A549 (cell line): ENCODE measurements around the gene SHE. TPM values are rescaled to one million over a fixed set of nuclear protein-coding genes. Genes with fewer than 3 reads are reported as not detected.

Source experiments
- ATAC-seq, 2 experiments: fragments of 200-7000 bp in 1 of 2; fragments of >200 bp in 1 of 2; cut with Nextera tagmentation in 1 of 2; cut with Tn5 transposase in 1 of 2; 3 replicates each; pipeline versions ENCODE4 v1.8.0 to v1.9.1; 2018 to 2020; ENCODE audit warnings: mild to moderate bottlenecking in 1 of 2, moderate library complexity in 1 of 2
- CTCF ChIA-PET: fragments of 300-600 bp; sonication (Branson Sonifier 250); formaldehyde crosslinking; extraction: SDS; loops from one replicate; lab custom pipeline; 2021; ENCODE audit warnings: antibody characterized with exemption, inconsistent platforms; lab: Yijun Ruan, JAX
- POLR2A ChIA-PET: fragments of 350-600 bp; formaldehyde crosslinking; extraction: SDS; loops from one replicate; lab custom pipeline; 2021; ENCODE audit warnings: antibody characterized with exemption, inconsistent platforms; lab: Yijun Ruan, JAX
- DNase-seq, 2 experiments: peaks; one replicate each; pipeline versions ENCODE4 v3.0.0 to v3.0.0-alpha.2; 2011 to 2016; ENCODE audit warnings: low read depth in 1 of 2, low spot score in 1 of 2
- FAIRE-seq: peaks from 2 replicates; lab custom pipeline; 2011; peaks lifted over from hg19 to GRCh38; lab: Jason Lieb, UNC
- H3K27ac ChIP-seq, 2 experiments: fragments of >200 bp; sonication (Bioruptor Twin); formaldehyde crosslinking; 3 replicates each; pipeline ENCODE4 v1.5.1; 2016 to 2017
- H3K4me1 ChIP-seq: fragments of >200 bp; sonication (Bioruptor Twin); formaldehyde crosslinking; 3 replicates; pipeline ENCODE4 v1.6.1; 2016
- H3K4me2 ChIP-seq: fragments of >200 bp; sonication (Bioruptor Twin); formaldehyde crosslinking; 3 replicates; pipeline ENCODE4 v1.6.1; 2016
- H3K4me3 ChIP-seq: fragments of >200 bp; sonication (Bioruptor Twin); formaldehyde crosslinking; 3 replicates; pipeline ENCODE4 v1.5.1; 2016
- H3K9me3 ChIP-seq: fragments of >200 bp; sonication (Bioruptor Twin); formaldehyde crosslinking; 3 replicates; pipeline ENCODE4 v1.6.1; 2016
- BCL3 ChIP-seq: fragments of >200 bp; sonication (Bioruptor Twin); formaldehyde crosslinking; IDR thresholded peaks from 3 replicates; pipeline ENCODE4 v1.6.1; 2016
- BHLHE40 ChIP-seq: IDR thresholded peaks from 2 replicates; pipeline ENCODE4 v1.6.1; 2012; ENCODE audit warnings: low read depth, low read length, inconsistent platforms
- CBX2 ChIP-seq: fragments of 200-600 bp; sonication (generic); IDR thresholded peaks from 2 replicates; pipeline ENCODE4 v1.6.1; 2016; ENCODE audit warnings: low read depth, mild to moderate bottlenecking, borderline replicate concordance
- CBX8 ChIP-seq: fragments of 200-600 bp; sonication (generic); IDR thresholded peaks from 2 replicates; pipeline ENCODE4 v1.6.1; 2016
- CHD2 ChIP-seq: fragments of 150-350 bp; IDR thresholded peaks from 2 replicates; pipeline ENCODE4 v1.6.1; 2014; ENCODE audit warnings: low read length; ENCODE audit not compliant: partially characterized antibody
- CHD4 ChIP-seq: fragments of 200-600 bp; sonication (generic); IDR thresholded peaks from 2 replicates; pipeline ENCODE4 v1.6.1; 2016; ENCODE audit warnings: antibody characterized with exemption, mild to moderate bottlenecking, borderline replicate concordance
- EHF ChIP-seq: fragments of 250-450 bp; sonication (Bioruptor Pico); IDR thresholded peaks from 2 replicates; pipeline ENCODE4 v1.5.0; 2020; ENCODE audit warnings: mild to moderate bottlenecking
- EP300 ChIP-seq, 2 experiments: fragments of >200 bp; sonication (Bioruptor Twin); formaldehyde crosslinking; IDR thresholded peaks; 2 replicates in 1 of 2; 3 replicates in 1 of 2; pipeline ENCODE4 v1.6.1; 2016 to 2017
- ESRRA ChIP-seq: fragments of 150-350 bp; IDR thresholded peaks from 2 replicates; pipeline ENCODE4 v1.6.1; 2014; ENCODE audit warnings: mild to moderate bottlenecking, low read length, borderline replicate concordance
- HDAC2 ChIP-seq: fragments of 200-600 bp; sonication (generic); IDR thresholded peaks from 2 replicates; pipeline ENCODE4 v1.6.1; 2016
- HEYL ChIP-seq: fragments of 250-450 bp; sonication (Bioruptor Pico); IDR thresholded peaks from 2 replicates; pipeline ENCODE4 v1.8.0; 2021; ENCODE audit warnings: mild to moderate bottlenecking, moderate library complexity
- JUN ChIP-seq, 2 experiments: fragments of >200 bp; sonication (Bioruptor Twin); formaldehyde crosslinking; IDR thresholded peaks; 2 replicates in 1 of 2; 3 replicates in 1 of 2; pipeline ENCODE4 v1.6.1; 2016 to 2017
- KDM1A ChIP-seq: fragments of 200-600 bp; sonication (generic); IDR thresholded peaks from 2 replicates; pipeline ENCODE4 v1.6.1; 2016; ENCODE audit warnings: low read depth, mild to moderate bottlenecking
- KDM5A ChIP-seq: fragments of 200-600 bp; sonication (generic); IDR thresholded peaks from 2 replicates; pipeline ENCODE4 v1.6.1; 2016; ENCODE audit warnings: antibody characterized with exemption, mild to moderate bottlenecking
- PHF8 ChIP-seq: fragments of 200-600 bp; sonication (generic); IDR thresholded peaks from 2 replicates; pipeline ENCODE4 v1.6.1; 2016; ENCODE audit warnings: low read depth, mild to moderate bottlenecking, antibody characterized with exemption, moderate library complexity, borderline replicate concordance
- POLR2A ChIP-seq: IDR thresholded peaks from 2 replicates; pipeline ENCODE4 v1.6.1; 2012; ENCODE audit warnings: mild to moderate bottlenecking, low read length
- RARB ChIP-seq: fragments of 250-450 bp; sonication (Bioruptor Pico); IDR thresholded peaks from 2 replicates; pipeline ENCODE4 v1.8.0; 2021; ENCODE audit warnings: mild to moderate bottlenecking, moderate library complexity
- RCOR1 ChIP-seq: fragments of 150-350 bp; IDR thresholded peaks from 2 replicates; pipeline ENCODE4 v1.6.1; 2014; ENCODE audit warnings: antibody characterized with exemption, low read length, low read depth
- SMC3 ChIP-seq: fragments of >200 bp; sonication (Bioruptor Twin); formaldehyde crosslinking; IDR thresholded peaks from 3 replicates; pipeline ENCODE4 v1.6.1; 2018; ENCODE audit warnings: inconsistent platforms
- SREBF2 ChIP-seq: fragments of 450-650 bp; IDR thresholded peaks from 2 replicates; pipeline ENCODE4 v1.6.1; 2014; ENCODE audit warnings: mild to moderate bottlenecking, moderate library complexity
- ZC3H11A ChIP-seq: fragments of 450-650 bp; IDR thresholded peaks from 2 replicates; pipeline ENCODE4 v1.6.1; 2014; ENCODE audit warnings: antibody characterized with exemption, mild to moderate bottlenecking
- WGBS: methylation state at CpG from one replicate; pipeline ENCODE4 v1.1.6; 2017; ENCODE audit errors: missing lambda C conversion rate; 5-methylcytosine and 5-hydroxymethylcytosine counted together
- polyA plus RNA-seq, 4 experiments: library from polyadenylated mRNA; depleted of rRNA in 3 of 4; stranded (reverse); fragments of >200 nt; fragmentation: RNase III in 1 of 4; extraction: RNeasy Plus Mini Kit Qiagen cat#74134 plus additional on column Dnase treatment in 1 of 4; gene quantifications; 2 replicates in 3 of 4; 3 replicates in 1 of 4; pipeline ENCODE4 v1.2.3, GENCODE V29; 2011 to 2017
- TF ChIP-seq, protein P1 (sequence below): fragments of 200-600 bp; sonication (generic); IDR thresholded peaks from 2 replicates; pipeline ENCODE4 v1.6.1; 2016; ENCODE audit warnings: antibody characterized with exemption, mild to moderate bottlenecking, moderate library complexity
- TF ChIP-seq, protein P2 (sequence below): fragments of 450-650 bp; IDR thresholded peaks from 2 replicates; pipeline ENCODE4 v1.6.1; 2014; ENCODE audit warnings: antibody characterized with exemption
- TF ChIP-seq, protein P3 (sequence below): fragments of >200 bp; sonication (Bioruptor Twin); formaldehyde crosslinking; IDR thresholded peaks from 2 replicates; pipeline ENCODE4 v1.6.1; 2016

The SHE gene
- polyA plus RNA-seq, 2 of the 4 experiments (the other 2 are of a cell fraction), result 0.03 TPM; not detected in 1

- no peak overlapping the region for H3K4me2 ChIP-seq
- TF ChIP-seq CBX8 (no peak), EHF (CRISPR knock-in tag) (no peak), CHD4 (no peak), ZC3H11A (no peak), POLR2A (no peak), KDM5A (no peak), SREBF2 (no peak), BCL3 (no peak), ESRRA (no peak), HEYL (CRISPR knock-in tag) (no peak), CBX2 (no peak), HDAC2 (no peak), RARB (CRISPR knock-in tag) (no peak), CHD2 (no peak), JUN (IDR thresholded peaks at IDR 0.05) (no peak), SMC3 (no peak), PHF8 (no peak)
- TF ChIP-seq, protein P1, sequence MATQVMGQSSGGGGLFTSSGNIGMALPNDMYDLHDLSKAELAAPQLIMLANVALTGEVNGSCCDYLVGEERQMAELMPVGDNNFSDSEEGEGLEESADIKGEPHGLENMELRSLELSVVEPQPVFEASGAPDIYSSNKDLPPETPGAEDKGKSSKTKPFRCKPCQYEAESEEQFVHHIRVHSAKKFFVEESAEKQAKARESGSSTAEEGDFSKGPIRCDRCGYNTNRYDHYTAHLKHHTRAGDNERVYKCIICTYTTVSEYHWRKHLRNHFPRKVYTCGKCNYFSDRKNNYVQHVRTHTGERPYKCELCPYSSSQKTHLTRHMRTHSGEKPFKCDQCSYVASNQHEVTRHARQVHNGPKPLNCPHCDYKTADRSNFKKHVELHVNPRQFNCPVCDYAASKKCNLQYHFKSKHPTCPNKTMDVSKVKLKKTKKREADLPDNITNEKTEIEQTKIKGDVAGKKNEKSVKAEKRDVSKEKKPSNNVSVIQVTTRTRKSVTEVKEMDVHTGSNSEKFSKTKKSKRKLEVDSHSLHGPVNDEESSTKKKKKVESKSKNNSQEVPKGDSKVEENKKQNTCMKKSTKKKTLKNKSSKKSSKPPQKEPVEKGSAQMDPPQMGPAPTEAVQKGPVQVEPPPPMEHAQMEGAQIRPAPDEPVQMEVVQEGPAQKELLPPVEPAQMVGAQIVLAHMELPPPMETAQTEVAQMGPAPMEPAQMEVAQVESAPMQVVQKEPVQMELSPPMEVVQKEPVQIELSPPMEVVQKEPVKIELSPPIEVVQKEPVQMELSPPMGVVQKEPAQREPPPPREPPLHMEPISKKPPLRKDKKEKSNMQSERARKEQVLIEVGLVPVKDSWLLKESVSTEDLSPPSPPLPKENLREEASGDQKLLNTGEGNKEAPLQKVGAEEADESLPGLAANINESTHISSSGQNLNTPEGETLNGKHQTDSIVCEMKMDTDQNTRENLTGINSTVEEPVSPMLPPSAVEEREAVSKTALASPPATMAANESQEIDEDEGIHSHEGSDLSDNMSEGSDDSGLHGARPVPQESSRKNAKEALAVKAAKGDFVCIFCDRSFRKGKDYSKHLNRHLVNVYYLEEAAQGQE, result no peak
- TF ChIP-seq, protein P2, sequence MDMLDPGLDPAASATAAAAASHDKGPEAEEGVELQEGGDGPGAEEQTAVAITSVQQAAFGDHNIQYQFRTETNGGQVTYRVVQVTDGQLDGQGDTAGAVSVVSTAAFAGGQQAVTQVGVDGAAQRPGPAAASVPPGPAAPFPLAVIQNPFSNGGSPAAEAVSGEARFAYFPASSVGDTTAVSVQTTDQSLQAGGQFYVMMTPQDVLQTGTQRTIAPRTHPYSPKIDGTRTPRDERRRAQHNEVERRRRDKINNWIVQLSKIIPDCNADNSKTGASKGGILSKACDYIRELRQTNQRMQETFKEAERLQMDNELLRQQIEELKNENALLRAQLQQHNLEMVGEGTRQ, result no peak
- H3K4me1 ChIP-seq, result peaks cover 21% of the 10 kb centered on the region
- ChIA-PET CTCF (interaction anchor here (0.7 to 7.1 kb wide), 3 partner anchors 9 to 71 kb away, joined by 3 to 78 read pairs (median 3); no protein-coding TSS in a partner anchor), POLR2A (no interaction called here)
- FAIRE-seq, result no peak
- H3K27ac ChIP-seq, result no peak overlapping the region
- no peak overlapping the region for H3K4me3 ChIP-seq
- ATAC-seq, result no peak
- 66% methylated on average over 6 of the region's 6 CpGs for WGBS
- DNase-seq, result no peak
- H3K9me3 ChIP-seq, result no peaks in the 10 kb centered on the region
Observed at GRCh38 chr1:154550657-154551056, 48.4 kb upstream of the SHE start.

DNA sequence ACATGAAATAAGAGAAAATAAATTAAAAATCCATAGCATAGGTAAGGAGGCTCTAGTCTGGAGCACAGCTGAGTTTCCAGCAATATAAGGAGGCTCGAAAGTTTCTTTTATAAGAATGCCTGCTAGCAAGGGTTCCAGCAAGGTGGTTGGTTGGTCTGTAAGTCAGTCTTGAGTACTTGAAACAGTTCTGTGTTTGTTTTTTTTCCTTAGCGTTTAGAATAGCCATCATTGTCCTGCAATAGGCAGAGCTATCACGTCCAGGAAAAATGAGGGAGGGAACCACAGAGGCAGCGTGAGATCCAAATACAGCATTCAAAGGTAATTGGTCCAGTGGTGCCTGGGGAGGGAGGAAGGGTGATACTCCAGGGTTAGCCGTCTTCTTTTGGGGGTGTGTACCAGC lies 47.9 kb upstream of the SHE start:
- ChIA-PET POLR2A (no interaction called here), CTCF (interaction anchor here (1.6 to 7.1 kb wide), 3 partner anchors 10 to 69 kb away, joined by 3 to 79 read pairs (median 78); no protein-coding TSS in a partner anchor)
- DNase-seq (no peak), FAIRE-seq (no peak), ATAC-seq (no peak)
- Histone ChIP-seq H3K9me3 (no peaks in the 10 kb centered on the region), H3K27ac (no peak overlapping the region), H3K4me3 (no peak overlapping the region), H3K4me1 (peaks cover 21% of the 10 kb centered on the region), H3K4me2 (no peak overlapping the region)
- TF ChIP-seq EP300 (IDR thresholded peaks at IDR 0.05), result no peak
- TF ChIP-seq SREBF2, result no peak
- TF ChIP-seq KDM1A, result no peak
- TF ChIP-seq RCOR1, result no peak
- TF ChIP-seq BHLHE40, result no peak
- TF ChIP-seq, protein P3, sequence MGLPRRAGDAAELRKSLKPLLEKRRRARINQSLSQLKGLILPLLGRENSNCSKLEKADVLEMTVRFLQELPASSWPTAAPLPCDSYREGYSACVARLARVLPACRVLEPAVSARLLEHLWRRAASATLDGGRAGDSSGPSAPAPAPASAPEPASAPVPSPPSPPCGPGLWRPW, result no peak
- TF ChIP-seq HDAC2, result no peak
- TF ChIP-seq CBX2, result no peak
- no peak for TF ChIP-seq BCL3
- TF ChIP-seq, all 56 proteins: peak for 0
- WGBS, result 78% methylated on average over 5 of the region's 5 CpGs
